GM23338 (cell line): ENCODE data around the gene SLFN5. TPM values are rescaled to one million over a fixed set of nuclear protein-coding genes. Genes with fewer than 3 reads are reported as not detected.

Source experiments
- ATAC-seq: fragments of 200-7000 bp; cut with Tn5 transposase; 3 replicates; pipeline ENCODE4 v1.9.1; 2020
- DNase-seq: peaks from one replicate; pipeline ENCODE4 v3.0.0-alpha.2; 2015; ENCODE audit warnings: low spot score
- H2AFZ ChIP-seq: fragments of 200-600 bp; sonication (generic); 2 replicates; pipeline ENCODE4 v1.8.0; 2016; ENCODE audit warnings: antibody characterized with exemption, mild to moderate bottlenecking, moderate library complexity
- H3F3A ChIP-seq: fragments of 200-600 bp; sonication (generic); replicated peaks from 2 replicates; pipeline ENCODE4 v1.8.0; 2017; ENCODE audit warnings: antibody characterized with exemption, mixed run types, low read depth
- H3K27ac ChIP-seq: fragments of 200-600 bp; sonication (generic); 2 replicates; pipeline ENCODE4 v1.6.1; 2016; ENCODE audit warnings: low read depth
- H3K27me3 ChIP-seq: fragments of 200-600 bp; sonication (generic); 2 replicates; pipeline ENCODE4 v1.8.0; 2016; ENCODE audit warnings: mild to moderate bottlenecking, mixed run types, moderate library complexity; ENCODE audit not compliant: insufficient read depth
- H3K36me3 ChIP-seq: fragments of 200-600 bp; sonication (generic); 2 replicates; pipeline ENCODE4 v1.8.0; 2016; ENCODE audit warnings: mild to moderate bottlenecking; ENCODE audit not compliant: insufficient read depth
- H3K4me1 ChIP-seq: fragments of 200-600 bp; sonication (generic); 2 replicates; pipeline ENCODE4 v1.8.0; 2016; ENCODE audit warnings: mild to moderate bottlenecking, moderate library complexity; ENCODE audit not compliant: insufficient read depth
- H3K4me2 ChIP-seq: fragments of 200-600 bp; sonication (generic); 2 replicates; pipeline ENCODE4 v1.7.1; 2017; ENCODE audit warnings: mixed run types
- H3K4me3 ChIP-seq: fragments of 200-600 bp; sonication (generic); 2 replicates; pipeline ENCODE4 v1.6.1; 2016; ENCODE audit warnings: mixed run types
- H3K79me2 ChIP-seq: fragments of 200-600 bp; sonication (generic); replicated peaks from 2 replicates; pipeline ENCODE4 v1.8.0; 2017; ENCODE audit warnings: mild to moderate bottlenecking; ENCODE audit not compliant: insufficient read depth
- H3K9me2 ChIP-seq: fragments of 200-600 bp; sonication (generic); 2 replicates; pipeline ENCODE4 v1.8.0; 2017; ENCODE audit not compliant: insufficient read depth
- H4K20me1 ChIP-seq: fragments of 200-600 bp; sonication (generic); replicated peaks from 2 replicates; pipeline ENCODE4 v1.8.0; 2017; ENCODE audit warnings: mild to moderate bottlenecking; ENCODE audit not compliant: insufficient read depth
- H3K27ac Mint-ChIP-seq: 2 replicates; pipeline ENCODE4 v1.8.0; 2020; ENCODE audit warnings: inconsistent platforms, mild to moderate bottlenecking, moderate library complexity, mixed read lengths
- H3K27me3 Mint-ChIP-seq: 3 replicates; pipeline ENCODE4 v1.8.0; 2022; ENCODE audit warnings: low read depth, mild to moderate bottlenecking, moderate library complexity, mixed read lengths, inconsistent platforms; ENCODE audit not compliant: insufficient read depth, poor library complexity
- H3K36me3 Mint-ChIP-seq: 3 replicates; pipeline ENCODE4 v1.8.0; 2021; ENCODE audit warnings: low read depth, mild to moderate bottlenecking, inconsistent platforms, moderate library complexity, mixed read lengths
- H3K4me1 Mint-ChIP-seq: 3 replicates; pipeline ENCODE4 v1.8.0; 2020; ENCODE audit warnings: mild to moderate bottlenecking, inconsistent platforms, mixed read lengths
- H3K4me3 Mint-ChIP-seq: 3 replicates; pipeline ENCODE4 v1.8.0; 2021; ENCODE audit warnings: moderate library complexity, mild to moderate bottlenecking, inconsistent platforms, mixed read lengths
- H3K9me3 Mint-ChIP-seq: 3 replicates; pipeline ENCODE4 v1.8.0; 2020; ENCODE audit warnings: moderate library complexity, mild to moderate bottlenecking, inconsistent platforms, mixed read lengths
- CREB1 ChIP-seq: fragments of 250-450 bp; sonication (Bioruptor Pico); IDR thresholded peaks from 2 replicates; pipeline ENCODE4 v1.5.0; 2020; ENCODE audit warnings: low read depth, mild to moderate bottlenecking, moderate library complexity
- EZH2 ChIP-seq: fragments of 200-600 bp; sonication (generic); IDR thresholded peaks from one replicate; pipeline ENCODE4 v1.8.0; 2017; ENCODE audit warnings: antibody characterized with exemption, mild to moderate bottlenecking, low read depth; ENCODE audit not compliant: unreplicated experiment
- EZH2phosphoT487 ChIP-seq: fragments of 200-600 bp; sonication (generic); IDR thresholded peaks from one replicate; pipeline ENCODE4 v1.8.1; 2018; ENCODE audit warnings: antibody characterized with exemption; ENCODE audit not compliant: unreplicated experiment
- JUNB ChIP-seq: IDR thresholded peaks from one replicate; pipeline ENCODE4 v1.6.1; 2016; ENCODE audit warnings: antibody characterized with exemption; ENCODE audit not compliant: unreplicated experiment
- NANOG ChIP-seq: IDR thresholded peaks from 2 replicates; pipeline ENCODE4 v1.6.1; 2016; ENCODE audit warnings: antibody characterized with exemption, borderline replicate concordance
- POLR2AphosphoS5 ChIP-seq: IDR thresholded peaks from 2 replicates; pipeline ENCODE4 v1.6.1; 2016; ENCODE audit warnings: antibody characterized with exemption, low read depth
- STAT1 ChIP-seq: IDR thresholded peaks from one replicate; pipeline ENCODE4 v1.6.1; 2016; ENCODE audit warnings: antibody characterized with exemption; ENCODE audit not compliant: unreplicated experiment
- ZNF114 ChIP-seq: fragments of 250-450 bp; sonication (Bioruptor Pico); IDR thresholded peaks from 2 replicates; pipeline ENCODE4 v1.5.0; 2020; ENCODE audit warnings: mild to moderate bottlenecking, moderate library complexity
- ZNF331 ChIP-seq: fragments of 250-450 bp; sonication (Bioruptor Pico); IDR thresholded peaks from 2 replicates; pipeline ENCODE4 v1.5.0; 2020; ENCODE audit warnings: low read depth, mild to moderate bottlenecking, moderate library complexity
- polyA plus RNA-seq: library from polyadenylated mRNA; unstranded; fragments of >200 nt; fragmentation: Nextera tagmentation; extraction: Ambion mirVana; gene quantifications from 2 replicates; pipeline ENCODE4 v1.2.1, GENCODE V29; 2016
- total RNA-seq: library from RNA; depleted of rRNA; stranded (reverse); fragments of >200 nt; shearing (Covaris generic); gene quantifications from 2 replicates; pipeline ENCODE4 v1.2.3, GENCODE V29; 2014
- TF ChIP-seq, protein P1 (sequence below): IDR thresholded peaks from 2 replicates; pipeline ENCODE4 v1.6.1; 2016; ENCODE audit warnings: antibody characterized with exemption
- TF ChIP-seq, protein P2 (sequence below): fragments of 250-450 bp; sonication (Bioruptor Pico); IDR thresholded peaks from 2 replicates; pipeline ENCODE4 v1.5.0; 2020; ENCODE audit warnings: mild to moderate bottlenecking, moderate library complexity
- TF ChIP-seq, protein P3 (sequence below), 2 experiments: fragments of 200-600 bp in 1 of 2; sonication (generic) in 1 of 2; conservative IDR thresholded peaks; 2 replicates each; pipeline versions ENCODE4 v1.5.1 to v1.6.1; 2016 to 2017; ENCODE audit warnings: antibody characterized with exemption in 2 of 2, low read depth in 2 of 2, mild to moderate bottlenecking in 2 of 2, moderate library complexity in 1 of 2
- TF ChIP-seq, protein P4 (sequence below): IDR thresholded peaks from one replicate; pipeline ENCODE4 v1.6.1; 2018; ENCODE audit warnings: antibody characterized with exemption; ENCODE audit not compliant: unreplicated experiment

SLFN5 gene
- total and polyA plus RNA-seq, 2 experiments from 2014 or later = 1.4 to 6.4 TPM

DNA sequence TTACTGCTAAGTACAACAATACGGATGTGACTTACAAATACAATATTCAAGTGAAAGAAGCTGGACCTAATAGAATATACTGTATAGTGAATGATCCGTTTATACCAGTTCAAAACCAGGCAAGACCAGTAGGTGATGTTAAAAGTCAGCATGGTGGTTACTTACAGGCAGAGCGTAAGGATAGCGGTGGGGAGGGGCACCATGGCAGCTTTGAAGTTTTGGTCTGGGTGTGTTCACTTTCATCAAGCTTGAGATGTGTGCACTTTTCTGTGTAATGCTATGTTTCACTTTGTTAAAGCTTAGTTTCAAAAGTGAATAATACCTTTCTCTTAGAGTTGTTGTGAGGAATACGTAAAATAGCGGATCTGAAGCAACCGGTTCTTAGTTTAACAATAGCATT lies 32.1 kb upstream of the SLFN5 start:
- H3K4me3 ChIP-seq = no peak overlapping the region
- H3K27me3 Mint-ChIP-seq = peaks cover 7% of the 10 kb centered on the region
- no peak for ATAC-seq
- no peaks in the 10 kb centered on the region for H4K20me1 ChIP-seq
- no peak overlapping the region for H3K4me2 ChIP-seq
- H3F3A ChIP-seq = no peaks in the 10 kb centered on the region
- H3K27me3 ChIP-seq = no peaks in the 10 kb centered on the region
- no peak overlapping the region for H3K27ac ChIP-seq
- peaks cover 4% of the 10 kb centered on the region; the same call in 2 of the 3 replicates for H3K9me3 Mint-ChIP-seq
- H3K27ac Mint-ChIP-seq = no peak overlapping the region
- no peak for DNase-seq
- H3K4me1 ChIP-seq = no peaks in the 10 kb centered on the region
- TF ChIP-seq EZH2 = no peak
- TF ChIP-seq, protein P1, sequence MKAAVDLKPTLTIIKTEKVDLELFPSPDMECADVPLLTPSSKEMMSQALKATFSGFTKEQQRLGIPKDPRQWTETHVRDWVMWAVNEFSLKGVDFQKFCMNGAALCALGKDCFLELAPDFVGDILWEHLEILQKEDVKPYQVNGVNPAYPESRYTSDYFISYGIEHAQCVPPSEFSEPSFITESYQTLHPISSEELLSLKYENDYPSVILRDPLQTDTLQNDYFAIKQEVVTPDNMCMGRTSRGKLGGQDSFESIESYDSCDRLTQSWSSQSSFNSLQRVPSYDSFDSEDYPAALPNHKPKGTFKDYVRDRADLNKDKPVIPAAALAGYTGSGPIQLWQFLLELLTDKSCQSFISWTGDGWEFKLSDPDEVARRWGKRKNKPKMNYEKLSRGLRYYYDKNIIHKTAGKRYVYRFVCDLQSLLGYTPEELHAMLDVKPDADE = no peak
- no peak for TF ChIP-seq CREB1 (CRISPR knock-in tag)
- TF ChIP-seq, protein P2, sequence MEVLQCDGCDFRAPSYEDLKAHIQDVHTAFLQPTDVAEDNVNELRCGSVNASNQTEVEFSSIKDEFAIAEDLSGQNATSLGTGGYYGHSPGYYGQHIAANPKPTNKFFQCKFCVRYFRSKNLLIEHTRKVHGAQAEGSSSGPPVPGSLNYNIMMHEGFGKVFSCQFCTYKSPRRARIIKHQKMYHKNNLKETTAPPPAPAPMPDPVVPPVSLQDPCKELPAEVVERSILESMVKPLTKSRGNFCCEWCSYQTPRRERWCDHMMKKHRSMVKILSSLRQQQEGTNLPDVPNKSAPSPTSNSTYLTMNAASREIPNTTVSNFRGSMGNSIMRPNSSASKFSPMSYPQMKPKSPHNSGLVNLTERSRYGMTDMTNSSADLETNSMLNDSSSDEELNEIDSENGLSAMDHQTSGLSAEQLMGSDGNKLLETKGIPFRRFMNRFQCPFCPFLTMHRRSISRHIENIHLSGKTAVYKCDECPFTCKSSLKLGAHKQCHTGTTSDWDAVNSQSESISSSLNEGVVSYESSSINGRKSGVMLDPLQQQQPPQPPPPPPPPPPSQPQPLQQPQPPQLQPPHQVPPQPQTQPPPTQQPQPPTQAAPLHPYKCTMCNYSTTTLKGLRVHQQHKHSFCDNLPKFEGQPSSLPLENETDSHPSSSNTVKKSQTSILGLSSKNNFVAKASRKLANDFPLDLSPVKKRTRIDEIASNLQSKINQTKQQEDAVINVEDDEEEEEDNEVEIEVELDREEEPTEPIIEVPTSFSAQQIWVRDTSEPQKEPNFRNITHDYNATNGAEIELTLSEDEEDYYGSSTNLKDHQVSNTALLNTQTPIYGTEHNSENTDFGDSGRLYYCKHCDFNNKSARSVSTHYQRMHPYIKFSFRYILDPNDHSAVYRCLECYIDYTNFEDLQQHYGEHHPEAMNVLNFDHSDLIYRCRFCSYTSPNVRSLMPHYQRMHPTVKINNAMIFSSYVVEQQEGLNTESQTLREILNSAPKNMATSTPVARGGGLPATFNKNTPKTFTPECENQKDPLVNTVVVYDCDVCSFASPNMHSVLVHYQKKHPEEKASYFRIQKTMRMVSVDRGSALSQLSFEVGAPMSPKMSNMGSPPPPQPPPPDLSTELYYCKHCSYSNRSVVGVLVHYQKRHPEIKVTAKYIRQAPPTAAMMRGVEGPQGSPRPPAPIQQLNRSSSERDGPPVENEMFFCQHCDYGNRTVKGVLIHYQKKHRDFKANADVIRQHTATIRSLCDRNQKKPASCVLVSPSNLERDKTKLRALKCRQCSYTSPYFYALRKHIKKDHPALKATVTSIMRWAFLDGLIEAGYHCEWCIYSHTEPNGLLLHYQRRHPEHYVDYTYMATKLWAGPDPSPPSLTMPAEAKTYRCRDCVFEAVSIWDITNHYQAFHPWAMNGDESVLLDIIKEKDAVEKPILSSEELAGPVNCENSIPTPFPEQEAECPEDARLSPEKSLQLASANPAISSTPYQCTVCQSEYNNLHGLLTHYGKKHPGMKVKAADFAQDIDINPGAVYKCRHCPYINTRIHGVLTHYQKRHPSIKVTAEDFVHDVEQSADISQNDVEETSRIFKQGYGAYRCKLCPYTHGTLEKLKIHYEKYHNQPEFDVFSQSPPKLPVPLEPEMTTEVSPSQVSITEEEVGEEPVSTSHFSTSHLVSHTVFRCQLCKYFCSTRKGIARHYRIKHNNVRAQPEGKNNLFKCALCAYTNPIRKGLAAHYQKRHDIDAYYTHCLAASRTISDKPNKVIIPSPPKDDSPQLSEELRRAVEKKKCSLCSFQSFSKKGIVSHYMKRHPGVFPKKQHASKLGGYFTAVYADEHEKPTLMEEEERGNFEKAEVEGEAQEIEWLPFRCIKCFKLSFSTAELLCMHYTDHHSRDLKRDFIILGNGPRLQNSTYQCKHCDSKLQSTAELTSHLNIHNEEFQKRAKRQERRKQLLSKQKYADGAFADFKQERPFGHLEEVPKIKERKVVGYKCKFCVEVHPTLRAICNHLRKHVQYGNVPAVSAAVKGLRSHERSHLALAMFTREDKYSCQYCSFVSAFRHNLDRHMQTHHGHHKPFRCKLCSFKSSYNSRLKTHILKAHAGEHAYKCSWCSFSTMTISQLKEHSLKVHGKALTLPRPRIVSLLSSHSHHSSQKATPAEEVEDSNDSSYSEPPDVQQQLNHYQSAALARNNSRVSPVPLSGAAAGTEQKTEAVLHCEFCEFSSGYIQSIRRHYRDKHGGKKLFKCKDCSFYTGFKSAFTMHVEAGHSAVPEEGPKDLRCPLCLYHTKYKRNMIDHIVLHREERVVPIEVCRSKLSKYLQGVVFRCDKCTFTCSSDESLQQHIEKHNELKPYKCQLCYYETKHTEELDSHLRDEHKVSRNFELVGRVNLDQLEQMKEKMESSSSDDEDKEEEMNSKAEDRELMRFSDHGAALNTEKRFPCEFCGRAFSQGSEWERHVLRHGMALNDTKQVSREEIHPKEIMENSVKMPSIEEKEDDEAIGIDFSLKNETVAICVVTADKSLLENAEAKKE (CRISPR knock-in tag) = no peak
- TF ChIP-seq JUNB = no peak
- TF ChIP-seq ZNF114 (CRISPR knock-in tag) = no peak
- TF ChIP-seq EZH2phosphoT487 = no peak
- TF ChIP-seq ZNF331 (CRISPR knock-in tag) = no peak
- TF ChIP-seq, protein P3, sequence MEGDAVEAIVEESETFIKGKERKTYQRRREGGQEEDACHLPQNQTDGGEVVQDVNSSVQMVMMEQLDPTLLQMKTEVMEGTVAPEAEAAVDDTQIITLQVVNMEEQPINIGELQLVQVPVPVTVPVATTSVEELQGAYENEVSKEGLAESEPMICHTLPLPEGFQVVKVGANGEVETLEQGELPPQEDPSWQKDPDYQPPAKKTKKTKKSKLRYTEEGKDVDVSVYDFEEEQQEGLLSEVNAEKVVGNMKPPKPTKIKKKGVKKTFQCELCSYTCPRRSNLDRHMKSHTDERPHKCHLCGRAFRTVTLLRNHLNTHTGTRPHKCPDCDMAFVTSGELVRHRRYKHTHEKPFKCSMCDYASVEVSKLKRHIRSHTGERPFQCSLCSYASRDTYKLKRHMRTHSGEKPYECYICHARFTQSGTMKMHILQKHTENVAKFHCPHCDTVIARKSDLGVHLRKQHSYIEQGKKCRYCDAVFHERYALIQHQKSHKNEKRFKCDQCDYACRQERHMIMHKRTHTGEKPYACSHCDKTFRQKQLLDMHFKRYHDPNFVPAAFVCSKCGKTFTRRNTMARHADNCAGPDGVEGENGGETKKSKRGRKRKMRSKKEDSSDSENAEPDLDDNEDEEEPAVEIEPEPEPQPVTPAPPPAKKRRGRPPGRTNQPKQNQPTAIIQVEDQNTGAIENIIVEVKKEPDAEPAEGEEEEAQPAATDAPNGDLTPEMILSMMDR (conservative IDR thresholded peaks at IDR 0.05; ENCODE audit: low read depth in 2 of 2) = no peak
- TF ChIP-seq NANOG = no peak
- TF ChIP-seq POLR2AphosphoS5 = no peak
- no peak for TF ChIP-seq STAT1
- TF ChIP-seq, protein P4, sequence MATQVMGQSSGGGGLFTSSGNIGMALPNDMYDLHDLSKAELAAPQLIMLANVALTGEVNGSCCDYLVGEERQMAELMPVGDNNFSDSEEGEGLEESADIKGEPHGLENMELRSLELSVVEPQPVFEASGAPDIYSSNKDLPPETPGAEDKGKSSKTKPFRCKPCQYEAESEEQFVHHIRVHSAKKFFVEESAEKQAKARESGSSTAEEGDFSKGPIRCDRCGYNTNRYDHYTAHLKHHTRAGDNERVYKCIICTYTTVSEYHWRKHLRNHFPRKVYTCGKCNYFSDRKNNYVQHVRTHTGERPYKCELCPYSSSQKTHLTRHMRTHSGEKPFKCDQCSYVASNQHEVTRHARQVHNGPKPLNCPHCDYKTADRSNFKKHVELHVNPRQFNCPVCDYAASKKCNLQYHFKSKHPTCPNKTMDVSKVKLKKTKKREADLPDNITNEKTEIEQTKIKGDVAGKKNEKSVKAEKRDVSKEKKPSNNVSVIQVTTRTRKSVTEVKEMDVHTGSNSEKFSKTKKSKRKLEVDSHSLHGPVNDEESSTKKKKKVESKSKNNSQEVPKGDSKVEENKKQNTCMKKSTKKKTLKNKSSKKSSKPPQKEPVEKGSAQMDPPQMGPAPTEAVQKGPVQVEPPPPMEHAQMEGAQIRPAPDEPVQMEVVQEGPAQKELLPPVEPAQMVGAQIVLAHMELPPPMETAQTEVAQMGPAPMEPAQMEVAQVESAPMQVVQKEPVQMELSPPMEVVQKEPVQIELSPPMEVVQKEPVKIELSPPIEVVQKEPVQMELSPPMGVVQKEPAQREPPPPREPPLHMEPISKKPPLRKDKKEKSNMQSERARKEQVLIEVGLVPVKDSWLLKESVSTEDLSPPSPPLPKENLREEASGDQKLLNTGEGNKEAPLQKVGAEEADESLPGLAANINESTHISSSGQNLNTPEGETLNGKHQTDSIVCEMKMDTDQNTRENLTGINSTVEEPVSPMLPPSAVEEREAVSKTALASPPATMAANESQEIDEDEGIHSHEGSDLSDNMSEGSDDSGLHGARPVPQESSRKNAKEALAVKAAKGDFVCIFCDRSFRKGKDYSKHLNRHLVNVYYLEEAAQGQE = no peak
- H3K36me3 ChIP-seq = no peaks in the 10 kb centered on the region
- H3K36me3 Mint-ChIP-seq = no peaks in the 10 kb centered on the region
- H2AFZ ChIP-seq = no peak overlapping the region
- H3K4me1 Mint-ChIP-seq = peaks cover 2% of the 10 kb centered on the region; the same call in 2 of the 3 replicates
- no peaks in the 10 kb centered on the region for H3K9me2 ChIP-seq
- no peaks in the 10 kb centered on the region for H3K79me2 ChIP-seq
- no peak overlapping the region for H3K4me3 Mint-ChIP-seq
